PC-3 (cell line): Measurements from ENCODE around the gene CLDN12. TPM values are rescaled to one million over a fixed set of nuclear protein-coding genes. Genes with fewer than 3 reads are reported as not detected.
A peak's percentile ranks its signal among the peaks of the same experiment; 100 is the strongest.

ENCODE experiments used
- ATAC-seq: fragments of 200-7000 bp; cut with Tn5 transposase; 2 replicates; pipeline ENCODE4 v1.9.1; 2020; ENCODE audit warnings: mild to moderate bottlenecking, moderate library complexity
- Bru-seq: library from RNA; stranded (reverse); fragments of 400-500 nt; gene quantifications from one replicate; lab custom pipeline; 2021; lab: Mats Ljungman, UMichigan
- BruChase-seq, 2 experiments: library from RNA; stranded (reverse); fragments of 400-500 nt; gene quantifications; one replicate each; lab custom pipeline; 2021; lab: Mats Ljungman, UMichigan
- BruUV-seq: library from RNA; stranded (reverse); fragments of 400-500 nt; replicated peaks from 2 replicates; lab custom pipeline; 2021; lab: Mats Ljungman, UMichigan
- CTCF ChIA-PET: fragments of 300-600 bp; sonication (Branson Sonifier 250); formaldehyde crosslinking; loops from one replicate; lab custom pipeline; 2022; ENCODE audit warnings: antibody characterized with exemption; lab: Charles Lee
- POLR2A ChIA-PET: fragments of 300-600 bp; sonication (Branson Sonifier 250); formaldehyde crosslinking; loops from one replicate; lab custom pipeline; 2022; ENCODE audit warnings: antibody characterized with exemption; ENCODE audit not compliant: unreplicated experiment; lab: Charles Lee
- DNase-seq: peaks from one replicate; pipeline ENCODE4 v3.0.0-alpha.2; 2015
- H2AFZ ChIP-seq: fragments of 300-600 bp; sonication (generic); 2 replicates; pipeline ENCODE4 v1.6.0; 2016; ENCODE audit warnings: antibody characterized with exemption, low read length
- H3F3A ChIP-seq: fragments of 300-600 bp; sonication (generic); one replicate; pipeline ENCODE4 v1.6.0; 2017; ENCODE audit warnings: antibody characterized with exemption, low read length, control low read depth, mild to moderate bottlenecking; ENCODE audit not compliant: unreplicated experiment
- H3K27ac ChIP-seq: fragments of 300-600 bp; sonication (generic); 2 replicates; pipeline ENCODE4 v1.5.1; 2016; ENCODE audit warnings: mild to moderate bottlenecking, low read length
- H3K27me3 ChIP-seq: fragments of 300-600 bp; sonication (generic); 2 replicates; pipeline ENCODE4 v1.6.1; 2016; ENCODE audit warnings: low read length, mixed read lengths
- H3K36me3 ChIP-seq: fragments of 300-600 bp; sonication (generic); 2 replicates; pipeline ENCODE4 v1.6.1; 2016; ENCODE audit warnings: low read depth, mixed run types, low read length, mixed read lengths
- H3K4me1 ChIP-seq: fragments of 300-600 bp; sonication (generic); 2 replicates; pipeline ENCODE4 v1.5.1; 2016; ENCODE audit warnings: low read length; ENCODE audit not compliant: insufficient read depth
- H3K4me2 ChIP-seq: fragments of 300-600 bp; sonication (generic); 2 replicates; pipeline ENCODE4 v1.6.0; 2016; ENCODE audit warnings: low read length
- H3K4me3 ChIP-seq: fragments of 300-600 bp; sonication (generic); 2 replicates; pipeline ENCODE4 v1.5.1; 2016; ENCODE audit warnings: mild to moderate bottlenecking, low read length, mixed read lengths
- H3K79me2 ChIP-seq: fragments of 300-600 bp; sonication (generic); 2 replicates; pipeline ENCODE4 v1.6.1; 2017; ENCODE audit warnings: low read length, mixed read lengths
- H3K9ac ChIP-seq: fragments of 300-600 bp; sonication (generic); 2 replicates; pipeline ENCODE4 v1.6.0; 2016; ENCODE audit warnings: mild to moderate bottlenecking, low read length
- H3K9me2 ChIP-seq: fragments of 300-600 bp; sonication (generic); replicated peaks from 2 replicates; pipeline ENCODE4 v1.6.1; 2016; ENCODE audit warnings: mixed run types, low read length, mixed read lengths
- H3K9me3 ChIP-seq: fragments of 300-600 bp; sonication (generic); 2 replicates; pipeline ENCODE4 v1.6.1; 2016; ENCODE audit warnings: low read length, mixed read lengths
- H4K20me1 ChIP-seq: fragments of 300-600 bp; sonication (generic); 2 replicates; pipeline ENCODE4 v1.6.1; 2016; ENCODE audit warnings: low read length, mixed read lengths
- CTCF ChIP-seq: fragments of 300-600 bp; sonication (generic); conservative IDR thresholded peaks from 2 replicates; pipeline ENCODE4 v1.5.1; 2017; ENCODE audit warnings: antibody characterized with exemption, low read depth, mild to moderate bottlenecking, low read length
- EZH2 ChIP-seq: fragments of 300-600 bp; sonication (generic); IDR thresholded peaks from one replicate; pipeline ENCODE4 v1.6.1; 2017; ENCODE audit warnings: antibody characterized with exemption, mild to moderate bottlenecking, low read length; ENCODE audit not compliant: unreplicated experiment
- EZH2phosphoT487 ChIP-seq: fragments of 300-600 bp; sonication (generic); IDR thresholded peaks from 2 replicates; pipeline ENCODE4 v1.6.1; 2018; ENCODE audit warnings: mild to moderate bottlenecking, antibody characterized with exemption, low read length, borderline replicate concordance
- intact Hi-C: fragments of 100-400 bp; cut with micrococcal nuclease; formaldehyde crosslinking; loops from 2 replicates; pipeline ENCODE4 v1.9.0; 2023
- long read RNA-seq: library from polyadenylated mRNA; unstranded; transcript quantifications from one replicate; pipeline ENCODE4 v2.0.0, GENCODE V29; 2021; ENCODE audit not compliant: unreplicated experiment
- total RNA-seq: library from RNA; depleted of rRNA; stranded (reverse); fragments of >200 nt; gene quantifications from 2 replicates; pipeline ENCODE4 v1.2.3, GENCODE V29; 2014; rRNA removed

CLDN12 gene
- total RNA-seq = 12.7 and 14.7 TPM in 2 replicates
- percentile 92 among the genes with signal in this experiment for Bru-seq, nascent RNA
- percentile 98 among the genes with signal in this experiment for BruChase-seq, experiment 1, labeled RNA remaining after a 6-hour chase
- BruChase-seq, experiment 2, labeled RNA remaining after a 2-hour chase = percentile 99 among the genes with signal in this experiment
- long read RNA-seq, transcript CLDN12-201 (3 exons, 3,565 nt) = major isoform, 78 of 105 reads
- long read RNA-seq, transcript CLDN12-203 (3 exons, 3,488 nt) = minor isoform, 8 of 105 reads
- long read RNA-seq, partial matches to known transcripts = 0 of 105 reads
- long read RNA-seq, other reads (novel, unspliced or antisense) = 13 of 105 reads

- ChIA-PET CTCF (interaction anchor here (1.0 kb wide), 1 partner anchor 58 kb away, joined by 3 read pairs; no protein-coding TSS in a partner anchor), POLR2A (interaction anchor here (0.6 to 0.7 kb wide), 2 partner anchors 187 to 1146 kb away, joined by 6 to 20 read pairs; no protein-coding TSS in a partner anchor)
- peaks cover 10% of the 10 kb centered on the region for H3K36me3 ChIP-seq
- H3K27ac ChIP-seq = peak within 1 kb of the TSS; percentile 90
- H3K4me1 ChIP-seq = peaks cover 15% of the 10 kb centered on the region
- H3K9me3 ChIP-seq = no peaks in the 10 kb centered on the region
- peak; percentile 98 for ATAC-seq
- H3K4me3 ChIP-seq = peak within 1 kb of the TSS; percentile 76
- H3K79me2 ChIP-seq = peaks cover 29% of the 10 kb centered on the region
- H3K4me2 ChIP-seq = peak within 1 kb of the TSS; percentile 88
- no peaks in the 10 kb centered on the region for H3F3A ChIP-seq
- no peaks in the 10 kb centered on the region for H3K9me2 ChIP-seq
- DNase-seq = peak; percentile 88
- H3K9ac ChIP-seq = peak within 1 kb of the TSS; percentile 85
- intact Hi-C loops = loop anchor here (1.0 kb wide), 1 partner anchor 57 kb away; the partner anchor contains the start of gene GTPBP10
- no peaks in the 10 kb centered on the region for H3K27me3 ChIP-seq
- no peak for TF ChIP-seq EZH2
- no peak for TF ChIP-seq CTCF
- H2AFZ ChIP-seq = peak within 1 kb of the TSS; percentile 85
- H4K20me1 ChIP-seq = no peaks in the 10 kb centered on the region; the same call in 1 of the 2 replicates
- TSS peak; percentile 93 for BruUV-seq
These were observed at the start of gene CLDN12 for GRCh38 chr7:90403174-90404113. TSS of gene CLDN12 (plus strand) at chr7:90403461. CDS start at chr7:90412677, 9,216 bp downstream.

GRCh38 chr7:90383422-90383821 is 19.8 kb upstream of the CLDN12 start:
- intact Hi-C loops = no loop called here
- Histone ChIP-seq H3K9me3 (no peaks in the 10 kb centered on the region), H3K9ac (peak overlapping the region; percentile 26; the same call in 1 of the 2 replicates), H3F3A (peaks cover 4% of the 10 kb centered on the region), H3K27me3 (no peaks in the 10 kb centered on the region), H3K36me3 (peaks cover 42% of the 10 kb centered on the region), H2AFZ (no peak overlapping the region), H4K20me1 (no peaks in the 10 kb centered on the region), H3K9me2 (no peaks in the 10 kb centered on the region), H3K4me2 (peak overlapping the region; percentile 71), H3K4me3 (peak overlapping the region; percentile 36; the same call in 1 of the 2 replicates), H3K4me1 (peaks cover 52% of the 10 kb centered on the region), H3K79me2 (0 out of 2 replicates have a peak, but pooled peaks cover 3% of the 10 kb centered on the region), H3K27ac (peak overlapping the region; percentile 83)
- TF ChIP-seq EZH2 (no peak), CTCF (no peak), EZH2phosphoT487 (no peak)
- BruUV-seq = no TSS peak
- ChIA-PET POLR2A (interaction anchor here (0.5 kb wide), 1 partner anchor 215 kb away, joined by 20 read pairs; no protein-coding TSS in a partner anchor), CTCF (interaction anchor here (0.7 kb wide), 1 partner anchor 37 kb away, joined by 3 read pairs; no protein-coding TSS in a partner anchor)
- peak; percentile 63 for ATAC-seq
- DNase-seq = peak; percentile 79
